Measurements from ENCODE around the gene FDX2.

FDX2 gene

GRCh38 chr19:10262771-10263170, 53.0 kb downstream of the FDX2 start:
- TF ChIP-seq, protein P1, sequence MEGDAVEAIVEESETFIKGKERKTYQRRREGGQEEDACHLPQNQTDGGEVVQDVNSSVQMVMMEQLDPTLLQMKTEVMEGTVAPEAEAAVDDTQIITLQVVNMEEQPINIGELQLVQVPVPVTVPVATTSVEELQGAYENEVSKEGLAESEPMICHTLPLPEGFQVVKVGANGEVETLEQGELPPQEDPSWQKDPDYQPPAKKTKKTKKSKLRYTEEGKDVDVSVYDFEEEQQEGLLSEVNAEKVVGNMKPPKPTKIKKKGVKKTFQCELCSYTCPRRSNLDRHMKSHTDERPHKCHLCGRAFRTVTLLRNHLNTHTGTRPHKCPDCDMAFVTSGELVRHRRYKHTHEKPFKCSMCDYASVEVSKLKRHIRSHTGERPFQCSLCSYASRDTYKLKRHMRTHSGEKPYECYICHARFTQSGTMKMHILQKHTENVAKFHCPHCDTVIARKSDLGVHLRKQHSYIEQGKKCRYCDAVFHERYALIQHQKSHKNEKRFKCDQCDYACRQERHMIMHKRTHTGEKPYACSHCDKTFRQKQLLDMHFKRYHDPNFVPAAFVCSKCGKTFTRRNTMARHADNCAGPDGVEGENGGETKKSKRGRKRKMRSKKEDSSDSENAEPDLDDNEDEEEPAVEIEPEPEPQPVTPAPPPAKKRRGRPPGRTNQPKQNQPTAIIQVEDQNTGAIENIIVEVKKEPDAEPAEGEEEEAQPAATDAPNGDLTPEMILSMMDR (IDR thresholded peaks at IDR 0.05) = no peak
- Histone ChIP-seq H3K4me1 (no peaks in the 10 kb centered on the region), H3K27ac (no peak overlapping the region), H3K36me3 (peaks cover 9 to 18% (median 11%) of the 10 kb centered on the region in 3 donors), H3K9me3 (no peaks in the 10 kb centered on the region), H3K27me3 (peaks cover 0 to 5% of the 10 kb centered on the region in 2 donors), H3K4me3 (no peak overlapping the region)
- no peak for DNase-seq
- intact Hi-C loops (cut with DNase I; ENCODE audit: low total_unique reads) = no loop called here

DNA sequence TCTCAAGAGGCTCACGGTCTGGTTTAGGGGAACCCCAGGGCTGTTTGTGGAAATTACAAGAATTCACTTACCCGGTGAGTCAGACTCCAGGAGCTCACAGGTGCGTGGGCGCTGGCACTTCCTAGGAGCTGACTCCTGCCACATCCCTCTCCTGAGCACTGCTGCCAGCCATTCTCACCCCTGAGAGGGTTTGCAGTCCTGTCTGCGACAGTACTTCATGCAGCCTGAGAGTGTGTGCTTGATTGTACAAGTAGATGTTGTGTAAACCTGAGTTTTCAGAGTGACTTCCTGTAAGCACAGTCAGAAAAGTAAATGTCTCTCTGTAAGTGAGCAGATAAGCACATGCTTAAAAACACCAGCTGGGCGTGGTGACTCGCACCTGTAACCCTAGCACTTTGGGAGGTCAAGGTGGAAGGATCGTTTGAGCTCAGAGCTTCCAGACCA, 55.7 kb downstream of the FDX2 start:
- no peaks in the 10 kb centered on the region for H3K27me3 ChIP-seq
- H3K36me3 ChIP-seq = peaks cover 21 to 44% (median 36%) of the 10 kb centered on the region in 3 donors
- DNase-seq = no peak
- no peak overlapping the region for H3K27ac ChIP-seq
- TF ChIP-seq, protein P1 (IDR thresholded peaks at IDR 0.05) = no peak
- intact Hi-C loops (cut with DNase I; ENCODE audit: low total_unique reads) = no loop called here
- no peak overlapping the region for H3K4me3 ChIP-seq
- H3K9me3 ChIP-seq = no peaks in the 10 kb centered on the region
- no peaks in the 10 kb centered on the region for H3K4me1 ChIP-seq
